OCI-LY7 (cell line): ENCODE measurements around the gene SGSM1.

Experiments used
- CTCF ChIP-seq: fragments of 200-600 bp; sonication (generic); conservative IDR thresholded peaks from 2 replicates; pipeline ENCODE4 v1.5.1; 2014; ENCODE audit warnings: mild to moderate bottlenecking, antibody characterized with exemption, low read length, moderate library complexity, mixed read lengths
- EZH2phosphoT487 ChIP-seq: fragments of 200-600 bp; sonication (generic); IDR thresholded peaks from 2 replicates; pipeline ENCODE4 v1.6.1; 2018; ENCODE audit warnings: low read depth, borderline replicate concordance, mild to moderate bottlenecking, mixed run types, antibody characterized with exemption, low read length, moderate library complexity, mixed read lengths

GRCh38 chr22:24813861-24814770 is 8.1 kb downstream of the SGSM1 start:
- TF ChIP-seq CTCF (no peak), EZH2phosphoT487 (no peak)
